Measurements from ENCODE around the gene FUT2. TPM values are rescaled to one million over a fixed set of nuclear protein-coding genes. Genes with fewer than 3 reads are reported as not detected.

The FUT2 gene
- total and polyA plus RNA-seq, 10 of the 15 experiments (the other 5 are each of a cell fraction or from before 2014, with no cell fraction given) = 0.02 to 0.13 (median 0.07) TPM; not detected in 7

DNA sequence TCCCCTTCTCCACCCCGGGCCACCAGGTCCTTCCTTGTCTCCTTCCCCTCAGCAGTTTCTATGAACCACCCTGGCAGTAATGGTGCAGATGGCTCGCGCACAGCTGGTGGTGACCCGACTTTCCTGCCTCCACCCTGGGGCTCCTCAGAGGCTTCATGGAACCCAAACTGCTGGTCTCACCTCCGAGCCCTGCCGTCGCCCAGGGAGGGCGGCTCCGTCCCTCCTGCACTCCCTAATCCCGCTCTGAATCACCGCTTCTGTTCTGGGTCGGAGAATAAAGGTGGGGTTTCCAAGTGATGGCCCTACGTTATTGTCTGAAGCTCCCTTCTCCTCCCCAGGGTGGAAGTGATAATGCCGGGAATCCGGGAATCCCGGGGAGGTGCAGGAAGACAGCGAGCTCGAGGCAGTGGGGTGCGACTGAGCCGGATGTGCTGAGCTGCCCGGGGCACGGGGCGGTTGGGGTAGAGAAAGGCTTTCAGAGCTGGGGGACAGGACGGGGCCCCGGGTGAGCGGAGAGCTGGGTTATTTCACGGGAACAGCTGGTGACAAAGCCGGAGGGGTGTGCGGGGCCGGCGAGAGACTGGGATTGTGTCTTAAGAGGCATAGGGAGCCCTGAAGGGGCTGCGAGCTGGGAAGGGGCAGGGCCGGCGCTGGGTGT lies 711 bp downstream of the FUT2 start:
- Histone ChIP-seq H3K27me3 (replicated peaks in 1 of 2; ENCODE audit: control insufficient read depth in 2 of 2, insufficient read depth in 2 of 2, low read length in 1 of 2) (peaks cover 0 to 2% of the 10 kb centered on the region in 2 experiments; a peak in 3 of 4 replicates), H2AFZ (ENCODE audit: control insufficient read depth, low read depth, low read length) (no peak overlapping the region), H4K20me1 (ENCODE audit: control insufficient read depth, insufficient read depth) (no peaks in the 10 kb centered on the region), H3K79me2 (ENCODE audit: control insufficient read depth, insufficient read depth, low read length) (no peaks in the 10 kb centered on the region), H3K27ac (ENCODE audit: control insufficient read depth, insufficient read depth) (no peak overlapping the region), H3K4me2 (ENCODE audit: control insufficient read depth, insufficient read depth) (no peak overlapping the region), H3K36me3 (ENCODE audit: control insufficient read depth in 2 of 2, insufficient read depth in 2 of 2, low read length in 1 of 2) (no peaks in the 10 kb centered on the region), H3K4me3 (no peak overlapping the region), H3K9me3 (replicated peaks; ENCODE audit: control insufficient read depth, insufficient read depth, low read length) (no peaks in the 10 kb centered on the region), H3K9ac (ENCODE audit: control insufficient read depth, insufficient read depth, low read length) (no peak overlapping the region), H3K4me1 (ENCODE audit: control insufficient read depth, insufficient read depth, low read length) (no peaks in the 10 kb centered on the region; the same call in 1 of the 2 replicates)
- in situ Hi-C loops (cut with MboI) = no loop called here
- CTCF ChIA-PET = interaction anchor here (1.1 to 1.2 kb wide), 2 partner anchors 9 to 146 kb away, joined by 3 to 4 read pairs; no protein-coding TSS in a partner anchor
- no TSS peak for BruUV-seq (replicated peaks)
- FAIRE-seq (no peak), DNase-seq (ENCODE audit: low read depth, low spot score) (no peak), ATAC-seq (no peak)
- RAD21 ChIA-PET (ENCODE audit: unreplicated experiment) = interaction anchor here (1.3 kb wide), 1 partner anchor 146 kb away, joined by 3 read pairs; no protein-coding TSS in a partner anchor
- WGBS (ENCODE audit: insufficient coverage, insufficient replicate concordance, low lambda C conversion rate, missing lambda C conversion rate) = 16% methylated on average over 34 of the region's 34 CpGs
- POLR2A ChIA-PET = no interaction called here
- TF ChIP-seq CHD4 (IDR thresholded peaks at IDR 0.05) = no peak
- TF ChIP-seq CBFB (IDR thresholded peaks at IDR 0.05; ENCODE audit: low read depth) = no peak
- TF ChIP-seq, protein P1, sequence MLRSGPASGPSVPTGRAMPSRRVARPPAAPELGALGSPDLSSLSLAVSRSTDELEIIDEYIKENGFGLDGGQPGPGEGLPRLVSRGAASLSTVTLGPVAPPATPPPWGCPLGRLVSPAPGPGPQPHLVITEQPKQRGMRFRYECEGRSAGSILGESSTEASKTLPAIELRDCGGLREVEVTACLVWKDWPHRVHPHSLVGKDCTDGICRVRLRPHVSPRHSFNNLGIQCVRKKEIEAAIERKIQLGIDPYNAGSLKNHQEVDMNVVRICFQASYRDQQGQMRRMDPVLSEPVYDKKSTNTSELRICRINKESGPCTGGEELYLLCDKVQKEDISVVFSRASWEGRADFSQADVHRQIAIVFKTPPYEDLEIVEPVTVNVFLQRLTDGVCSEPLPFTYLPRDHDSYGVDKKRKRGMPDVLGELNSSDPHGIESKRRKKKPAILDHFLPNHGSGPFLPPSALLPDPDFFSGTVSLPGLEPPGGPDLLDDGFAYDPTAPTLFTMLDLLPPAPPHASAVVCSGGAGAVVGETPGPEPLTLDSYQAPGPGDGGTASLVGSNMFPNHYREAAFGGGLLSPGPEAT (IDR thresholded peaks at IDR 0.05; ENCODE audit: low read depth) = no peak
- TF ChIP-seq ETV6 (conservative IDR thresholded peaks at IDR 0.05 in 1 of 2, IDR thresholded peaks at IDR 0.05 in 1 of 2; ENCODE audit: borderline replicate concordance in 1 of 2, low read depth in 1 of 2) = no peak
- no peak for TF ChIP-seq POLR2A (IDR thresholded peaks at IDR 0.05; ENCODE audit: low read depth, low read length)
- TF ChIP-seq EGR1 (IDR thresholded peaks at IDR 0.05; ENCODE audit: borderline replicate concordance in 1 of 2, low read depth in 2 of 2, low read length in 2 of 2) = no peak
- no peak for TF ChIP-seq PAX8 (IDR thresholded peaks at IDR 0.05)
- no peak for TF ChIP-seq HDAC2 (IDR thresholded peaks at IDR 0.05)
- no peak for TF ChIP-seq IRF5 (IDR thresholded peaks at IDR 0.05; ENCODE audit: borderline replicate concordance)
- TF ChIP-seq POLR2AphosphoS2 (IDR thresholded peaks at IDR 0.05; ENCODE audit: low read depth, low read length) = no peak
- TF ChIP-seq, protein P2, sequence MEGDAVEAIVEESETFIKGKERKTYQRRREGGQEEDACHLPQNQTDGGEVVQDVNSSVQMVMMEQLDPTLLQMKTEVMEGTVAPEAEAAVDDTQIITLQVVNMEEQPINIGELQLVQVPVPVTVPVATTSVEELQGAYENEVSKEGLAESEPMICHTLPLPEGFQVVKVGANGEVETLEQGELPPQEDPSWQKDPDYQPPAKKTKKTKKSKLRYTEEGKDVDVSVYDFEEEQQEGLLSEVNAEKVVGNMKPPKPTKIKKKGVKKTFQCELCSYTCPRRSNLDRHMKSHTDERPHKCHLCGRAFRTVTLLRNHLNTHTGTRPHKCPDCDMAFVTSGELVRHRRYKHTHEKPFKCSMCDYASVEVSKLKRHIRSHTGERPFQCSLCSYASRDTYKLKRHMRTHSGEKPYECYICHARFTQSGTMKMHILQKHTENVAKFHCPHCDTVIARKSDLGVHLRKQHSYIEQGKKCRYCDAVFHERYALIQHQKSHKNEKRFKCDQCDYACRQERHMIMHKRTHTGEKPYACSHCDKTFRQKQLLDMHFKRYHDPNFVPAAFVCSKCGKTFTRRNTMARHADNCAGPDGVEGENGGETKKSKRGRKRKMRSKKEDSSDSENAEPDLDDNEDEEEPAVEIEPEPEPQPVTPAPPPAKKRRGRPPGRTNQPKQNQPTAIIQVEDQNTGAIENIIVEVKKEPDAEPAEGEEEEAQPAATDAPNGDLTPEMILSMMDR (IDR thresholded peaks at IDR 0.05 in 2 of 3, conservative IDR thresholded peaks at IDR 0.05 in 1 of 3; ENCODE audit: control insufficient read depth in 2 of 3, extremely low read depth in 1 of 3, insufficient read depth in 1 of 3, low read depth in 3 of 3, low read length in 3 of 3) = no peak
- no peak for TF ChIP-seq ZNF207 (IDR thresholded peaks at IDR 0.05; ENCODE audit: borderline replicate concordance)
- no peak for TF ChIP-seq ZBTB11 (CRISPR knock-in tag; IDR thresholded peaks at IDR 0.05)
- intact Hi-C loops (cut with micrococcal nuclease; ENCODE audit: unreplicated experiment) = no loop called here
- SMC1A ChIA-PET (ENCODE audit: uncharacterized antibody, unreplicated experiment) = no interaction called here

All from GM12878 (cell line).